Gastroesophageal sphincter (tissue), 4 donors: ENCODE results near the gene OTOS. TPM values are rescaled to one million over a fixed set of nuclear protein-coding genes. Genes with fewer than 3 reads are reported as not detected.

Experiments used
- ATAC-seq: fragments of 150-250 bp; one replicate; pipeline ENCODE4 v1.9.1; 2016; ENCODE audit warnings: mild to moderate bottlenecking, moderate library complexity
- H3K27ac ChIP-seq, 4 donors: fragments of 200-600 bp; sonication (generic) in 3 of 4; 1 replicate in 3 of 4; 2 replicates in 1 of 4; pipeline ENCODE4 v1.5.1; 2016 to 2019
- H3K27me3 ChIP-seq: fragments of 200-600 bp; sonication (generic); one replicate; pipeline ENCODE4 v1.5.1; 2019
- H3K36me3 ChIP-seq, 2 donors: fragments of 200-600 bp; sonication (generic); one replicate each; pipeline ENCODE4 v1.5.1; 2019; ENCODE audit warnings: control low read depth in 1 of 2
- H3K4me1 ChIP-seq, 3 donors: fragments of 200-600 bp; sonication (generic); 1 replicate in 2 of 3; 2 replicates in 1 of 3; pipeline ENCODE4 v1.5.1; 2016 to 2019; ENCODE audit warnings: control low read depth in 2 of 3
- H3K4me3 ChIP-seq, 2 donors: fragments of 200-600 bp; sonication (generic); one replicate each; pipeline ENCODE4 v1.5.1; 2019; ENCODE audit warnings: mild to moderate bottlenecking in 1 of 2, moderate library complexity in 1 of 2
- H3K9me3 ChIP-seq, 3 donors: fragments of 200-600 bp; sonication (generic); one replicate each; pipeline ENCODE4 v1.5.1; 2017 to 2019; ENCODE audit warnings: control low read depth in 2 of 3
- EP300 ChIP-seq: sonication (generic); formaldehyde crosslinking; IDR thresholded peaks from one replicate; pipeline ENCODE4 v1.6.1; 2017; ENCODE audit warnings: antibody characterized with exemption, mild to moderate bottlenecking
- POLR2A ChIP-seq, 2 donors: fragments of 450-650 bp; IDR thresholded peaks; one replicate each; pipeline ENCODE4 v1.6.1; 2017; ENCODE audit warnings: antibody characterized with exemption in 2 of 2, mild to moderate bottlenecking in 2 of 2, moderate library complexity in 1 of 2
- POLR2AphosphoS5 ChIP-seq: sonication (generic); formaldehyde crosslinking; IDR thresholded peaks from one replicate; pipeline ENCODE4 v1.6.1; 2017; ENCODE audit warnings: antibody characterized with exemption
- WGBS, 2 donors: methylation state at CpG; one replicate each; pipeline ENCODE4 v1.1.5; 2018; ENCODE audit warnings: low coverage in 1 of 2; 5-methylcytosine and 5-hydroxymethylcytosine counted together
- total RNA-seq, 4 donors: library from RNA; depleted of rRNA; stranded (reverse); fragments of >200 nt; gene quantifications; one replicate each; pipeline ENCODE4 v1.1.0, GENCODE V29; 2016
- TF ChIP-seq, protein P1 (sequence below), 4 experiments: fragments of 200-600 bp in 2 of 4; fragments of 450-650 bp in 2 of 4; sonication (generic) in 1 of 4; IDR thresholded peaks; one replicate each; pipeline ENCODE4 v1.5.1; 2017 to 2019; ENCODE audit warnings: antibody characterized with exemption in 4 of 4, mild to moderate bottlenecking in 2 of 4, moderate library complexity in 2 of 4

Gene OTOS
- total RNA-seq, 4 donors from 2014 or later, result not detected

DNA sequence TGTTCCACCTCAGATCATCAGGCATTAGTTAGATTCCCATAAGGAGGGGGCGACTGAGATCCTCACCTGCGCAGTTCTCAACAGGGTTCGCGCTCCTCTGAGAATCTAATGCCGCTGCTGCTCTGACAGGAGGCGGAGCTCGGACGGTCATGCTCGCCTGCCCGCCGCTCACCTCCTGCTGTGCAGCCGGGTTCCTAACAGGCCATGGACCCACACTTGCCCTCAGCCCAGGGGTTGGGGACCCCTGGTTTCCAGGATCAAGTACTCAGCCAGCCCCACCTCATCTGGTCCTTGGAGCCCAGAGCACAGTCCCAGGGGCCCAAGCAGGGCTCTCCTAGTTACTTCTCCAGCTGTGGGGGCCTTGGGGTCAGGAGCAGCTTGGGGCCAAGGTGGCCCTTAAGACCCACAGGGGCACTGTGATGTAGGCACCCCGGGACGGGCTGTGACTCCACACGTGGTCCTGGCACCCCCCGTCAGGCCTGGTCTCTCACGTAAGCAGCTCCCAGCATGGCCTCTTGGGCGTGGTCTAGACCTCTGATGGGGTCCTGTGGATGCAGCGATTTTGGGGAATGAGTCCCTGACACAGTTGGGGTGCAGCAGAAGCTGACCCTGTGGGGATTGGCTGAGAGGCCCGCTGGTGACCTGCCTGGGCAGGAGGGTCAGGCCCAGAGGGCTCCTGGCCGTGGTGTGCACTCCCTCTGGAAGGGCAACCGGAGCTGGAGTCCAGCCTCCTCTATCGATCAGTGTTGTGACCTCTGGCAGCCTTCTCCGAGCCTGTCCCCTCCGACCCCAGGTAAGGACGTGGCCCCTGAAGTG, 28.3 kb upstream of the OTOS start:
- H3K9me3 ChIP-seq, result no peaks in the 10 kb centered on the region
- no peaks in the 10 kb centered on the region for H3K36me3 ChIP-seq
- H3K27me3 ChIP-seq, result peaks cover 66% of the 10 kb centered on the region
- H3K4me1 ChIP-seq, result no peaks in the 10 kb centered on the region
- no peak overlapping the region for H3K27ac ChIP-seq
- WGBS, 2 donors, result 92 to 93% methylated on average over 4 to 11 of the region's 26 CpGs
- TF ChIP-seq EP300, result no peak
- TF ChIP-seq POLR2A (IDR thresholded peaks at IDR 0.05), result no peak
- TF ChIP-seq, protein P1, sequence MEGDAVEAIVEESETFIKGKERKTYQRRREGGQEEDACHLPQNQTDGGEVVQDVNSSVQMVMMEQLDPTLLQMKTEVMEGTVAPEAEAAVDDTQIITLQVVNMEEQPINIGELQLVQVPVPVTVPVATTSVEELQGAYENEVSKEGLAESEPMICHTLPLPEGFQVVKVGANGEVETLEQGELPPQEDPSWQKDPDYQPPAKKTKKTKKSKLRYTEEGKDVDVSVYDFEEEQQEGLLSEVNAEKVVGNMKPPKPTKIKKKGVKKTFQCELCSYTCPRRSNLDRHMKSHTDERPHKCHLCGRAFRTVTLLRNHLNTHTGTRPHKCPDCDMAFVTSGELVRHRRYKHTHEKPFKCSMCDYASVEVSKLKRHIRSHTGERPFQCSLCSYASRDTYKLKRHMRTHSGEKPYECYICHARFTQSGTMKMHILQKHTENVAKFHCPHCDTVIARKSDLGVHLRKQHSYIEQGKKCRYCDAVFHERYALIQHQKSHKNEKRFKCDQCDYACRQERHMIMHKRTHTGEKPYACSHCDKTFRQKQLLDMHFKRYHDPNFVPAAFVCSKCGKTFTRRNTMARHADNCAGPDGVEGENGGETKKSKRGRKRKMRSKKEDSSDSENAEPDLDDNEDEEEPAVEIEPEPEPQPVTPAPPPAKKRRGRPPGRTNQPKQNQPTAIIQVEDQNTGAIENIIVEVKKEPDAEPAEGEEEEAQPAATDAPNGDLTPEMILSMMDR (IDR thresholded peaks at IDR 0.05), result no peak
- no peak for TF ChIP-seq POLR2AphosphoS5
- H3K4me3 ChIP-seq, result no peak overlapping the region
- no peak for ATAC-seq

DNA sequence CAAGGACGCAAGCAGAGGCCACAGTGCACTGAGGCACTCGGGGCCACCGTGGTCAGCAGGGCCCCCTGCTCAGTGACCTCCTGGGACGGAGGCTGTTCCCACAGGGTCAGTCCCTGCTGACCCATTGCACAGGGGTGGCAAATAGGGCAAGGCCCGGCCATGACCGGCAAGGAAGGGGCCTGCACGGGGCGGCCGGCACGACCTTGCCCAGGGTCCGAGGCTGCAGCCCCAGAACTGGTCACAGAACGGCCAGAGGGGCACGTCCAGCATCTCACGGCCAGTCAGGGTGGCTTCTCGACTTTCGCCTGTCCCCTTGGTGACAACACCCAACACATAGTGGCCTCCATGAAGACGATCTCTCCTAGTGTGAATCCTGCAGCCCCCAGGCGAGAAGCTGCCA, 27.6 kb upstream of the OTOS start:
- Histone ChIP-seq H3K4me1 (no peaks in the 10 kb centered on the region), H3K27ac (no peak overlapping the region), H3K9me3 (no peaks in the 10 kb centered on the region), H3K27me3 (peaks cover 72% of the 10 kb centered on the region), H3K36me3 (no peaks in the 10 kb centered on the region), H3K4me3 (no peak overlapping the region)
- 83% methylated on average over 7 of the region's 18 CpGs; no CpG with 5 or more reads in 1 of the 2 donors for WGBS, 2 donors
- no peak for ATAC-seq
- TF ChIP-seq POLR2A (IDR thresholded peaks at IDR 0.05) (no peak), POLR2AphosphoS5 (no peak), EP300 (no peak)
- TF ChIP-seq, protein P1 (IDR thresholded peaks at IDR 0.05), result no peak

DNA sequence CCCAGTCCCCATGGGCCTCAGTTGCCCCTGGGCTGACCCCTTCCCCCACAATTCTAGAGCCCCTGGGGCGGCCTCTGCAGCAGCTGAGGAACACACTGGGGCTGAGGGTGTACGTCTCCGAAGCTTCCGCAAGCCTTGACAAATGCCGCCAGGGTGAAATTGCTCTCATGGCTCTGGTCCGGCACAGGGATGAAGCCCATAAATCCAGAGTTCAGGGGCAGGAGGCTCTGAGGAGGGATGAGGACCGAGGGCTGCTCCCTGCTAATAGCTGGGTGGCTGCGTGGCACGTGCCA, 27.1 kb upstream of the OTOS start:
- H3K4me3 ChIP-seq, result no peak overlapping the region
- no peak for ATAC-seq
- H3K36me3 ChIP-seq, result no peaks in the 10 kb centered on the region
- H3K27ac ChIP-seq, result no peak overlapping the region
- WGBS, 2 donors, result no CpG with 5 or more reads among the region's 9 CpGs
- H3K4me1 ChIP-seq, result no peaks in the 10 kb centered on the region
- peaks cover 75% of the 10 kb centered on the region for H3K27me3 ChIP-seq
- TF ChIP-seq EP300, result no peak
- TF ChIP-seq POLR2AphosphoS5, result no peak
- TF ChIP-seq POLR2A (IDR thresholded peaks at IDR 0.05), result no peak
- TF ChIP-seq, protein P1 (IDR thresholded peaks at IDR 0.05), result no peak
- H3K9me3 ChIP-seq, result no peaks in the 10 kb centered on the region

DNA sequence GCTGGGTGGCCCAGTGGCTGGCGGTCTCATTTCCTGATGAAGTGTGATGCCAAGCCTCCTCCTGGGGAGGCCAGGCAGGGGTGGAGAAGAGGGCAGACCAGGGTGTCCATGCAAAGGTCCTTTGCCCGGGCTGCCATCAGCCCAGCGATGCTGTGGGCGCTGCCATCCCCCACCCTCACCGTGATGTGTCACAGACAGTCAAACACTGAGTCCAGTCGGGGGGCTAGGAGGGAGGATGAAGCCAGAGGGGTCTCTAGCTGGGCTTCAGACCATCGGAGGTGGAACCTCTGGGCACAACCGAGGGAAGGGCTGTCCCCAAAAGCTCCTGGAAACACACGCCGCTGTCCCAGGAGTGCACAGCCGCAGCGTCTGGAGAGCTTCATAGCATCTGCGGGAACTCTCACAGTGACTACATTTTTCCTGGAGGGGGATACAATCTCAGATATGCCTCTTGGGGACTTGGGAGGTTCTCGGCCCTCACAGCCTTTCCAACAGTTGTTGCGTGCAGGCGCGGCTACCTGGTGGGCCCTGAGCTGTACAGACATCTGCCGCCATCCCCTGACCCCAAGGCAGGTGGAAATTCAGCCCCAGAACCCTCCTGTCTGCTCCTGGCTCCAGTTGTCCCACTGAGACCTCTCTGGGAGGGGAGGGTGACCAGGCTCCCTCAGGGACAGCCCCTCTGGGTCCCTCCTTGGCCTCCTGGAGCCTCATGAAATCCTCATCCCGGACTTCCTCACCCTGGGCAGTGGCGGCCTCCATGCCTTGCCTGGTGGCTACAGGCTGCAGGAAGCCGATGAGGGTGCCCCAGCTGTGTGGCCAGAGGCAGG, 26.5 kb upstream of the OTOS start:
- Histone ChIP-seq H3K9me3 (no peaks in the 10 kb centered on the region), H3K4me1 (no peaks in the 10 kb centered on the region), H3K36me3 (no peaks in the 10 kb centered on the region), H3K27me3 (peaks cover 73% of the 10 kb centered on the region), H3K4me3 (no peak overlapping the region), H3K27ac (no peak overlapping the region)
- no peak for TF ChIP-seq EP300
- ATAC-seq, result no peak
- 64 to 92% methylated on average over 2 to 4 of the region's 21 CpGs for WGBS, 2 donors

DNA sequence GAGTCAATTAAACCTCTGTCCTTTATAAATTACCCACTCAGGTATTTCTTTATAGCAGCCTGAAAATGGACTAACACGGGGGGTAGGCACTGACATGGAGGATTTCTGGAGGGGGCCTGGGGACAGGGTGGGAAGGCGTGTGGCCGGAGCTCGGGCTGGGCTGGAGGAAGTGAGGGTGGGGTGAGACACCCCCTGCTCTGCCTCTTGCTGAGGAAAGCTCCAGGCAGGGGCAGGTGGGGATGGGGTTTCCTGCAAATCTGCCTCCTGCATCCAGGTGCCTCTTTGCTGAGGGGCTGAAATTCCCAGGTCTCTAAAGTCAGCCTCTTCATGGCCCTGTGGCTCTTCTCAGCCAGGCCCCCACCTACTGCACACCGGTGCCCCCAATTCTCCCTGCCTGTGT, 25.7 kb upstream of the OTOS start:
- no CpG with 5 or more reads among the region's 5 CpGs for WGBS, 2 donors

More for the DNA sequence above, 25.7 kb upstream of the OTOS start:
- Histone ChIP-seq H3K27me3 (peaks cover 73% of the 10 kb centered on the region), H3K36me3 (no peaks in the 10 kb centered on the region), H3K9me3 (no peaks in the 10 kb centered on the region), H3K4me3 (no peak overlapping the region), H3K27ac (no peak overlapping the region), H3K4me1 (no peaks in the 10 kb centered on the region)
- no peak for ATAC-seq
- TF ChIP-seq, protein P1 (IDR thresholded peaks at IDR 0.05), result no peak
- TF ChIP-seq POLR2AphosphoS5 (no peak), EP300 (no peak), POLR2A (IDR thresholded peaks at IDR 0.05) (no peak)
